Activated CD8-positive, alpha-beta memory T cell treated with anti-CD3 and anti-CD28 coated beads, Interleukin-2, amount 50 U/mL, for 48 hours (primary cell): ENCODE results near the gene PTTG1.

Experiments used
- DNase-seq: peaks from one replicate; pipeline ENCODE4 v3.0.0-alpha.2; 2020

The PTTG1 gene

GRCh38 chr5:160456480-160457177, 35.0 kb downstream of the PTTG1 start:
- no peak for DNase-seq

GRCh38 chr5:160457252-160457651, 35.6 kb downstream of the PTTG1 start:
- no peak for DNase-seq

- DNase-seq = no peak
Observed at GRCh38 chr5:160458806-160459800, 37.4 kb downstream of the PTTG1 start.

GRCh38 chr5:160460377-160461049, 38.9 kb downstream of the PTTG1 start:
- no peak for DNase-seq

- DNase-seq = no peak
Observed at GRCh38 chr5:160461378-160461777, 39.7 kb downstream of the PTTG1 start.

- no peak for DNase-seq
Observed at GRCh38 chr5:160462167-160462566, 40.5 kb downstream of the PTTG1 start.

- no peak for DNase-seq
Observed at GRCh38 chr5:160463227-160463626, 41.6 kb downstream of the PTTG1 start.

- no peak for DNase-seq
Observed at GRCh38 chr5:160463740-160464465, 42.2 kb downstream of the PTTG1 start.

GRCh38 chr5:160464466-160464797, 42.8 kb downstream of the PTTG1 start:
- no peak for DNase-seq

GRCh38 chr5:160466116-160466515, 44.5 kb downstream of the PTTG1 start:
- DNase-seq = no peak

- no peak for DNase-seq
Observed at GRCh38 chr5:160466889-160467554, 45.4 kb downstream of the PTTG1 start.

GRCh38 chr5:160467555-160468362, 46.1 kb downstream of the PTTG1 start:
- DNase-seq = peak; percentile 90

- no peak for DNase-seq
Observed at GRCh38 chr5:160468363-160468975, 46.8 kb downstream of the PTTG1 start.

GRCh38 chr5:160469156-160470144, 47.8 kb downstream of the PTTG1 start:
- no peak for DNase-seq

GRCh38 chr5:160470437-160471361, 49.0 kb downstream of the PTTG1 start:
- DNase-seq = no peak

GRCh38 chr5:160471761-160472160, 50.1 kb downstream of the PTTG1 start:
- no peak for DNase-seq

GRCh38 chr5:160472482-160472881, 50.8 kb downstream of the PTTG1 start:
- no peak for DNase-seq

- no peak for DNase-seq
Observed at GRCh38 chr5:160473681-160474080, 52.0 kb downstream of the PTTG1 start.
